ENCODE data around the gene ZDHHC5.
"Not testable (repeated sequence)": the region's sequence is repeated elsewhere in the genome, so short reads cannot be mapped to it uniquely, and the experiment has no call there.

ZDHHC5 gene

DNA sequence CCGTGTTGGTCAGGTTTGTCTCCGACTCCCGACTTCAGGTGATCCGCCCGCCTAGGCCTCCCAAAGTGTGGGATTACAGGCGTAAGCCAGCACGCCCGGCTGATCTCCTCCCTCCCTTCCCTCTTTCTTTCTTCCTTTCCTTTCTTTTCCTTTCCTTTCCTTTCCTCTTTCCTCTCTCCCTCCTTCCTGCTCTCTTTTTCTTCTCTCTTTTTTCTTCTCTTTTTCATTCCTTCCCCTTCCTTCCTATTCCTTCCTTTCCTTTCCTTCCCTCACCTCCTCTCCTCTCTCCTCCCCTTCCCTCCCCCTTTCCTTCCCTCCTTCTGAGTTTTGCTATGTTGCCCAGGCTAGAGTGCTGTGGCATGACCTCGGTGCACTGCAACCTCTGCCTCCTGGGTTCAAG lies 3.9 kb upstream of the ZDHHC5 start:
- Mint-ChIP-seq H3K4me1 (peaks cover 11% of the 10 kb centered on the region), H3K9me3 (no peaks in the 10 kb centered on the region), H3K27ac (no peak overlapping the region), H3K27me3 (no peaks in the 10 kb centered on the region), H3K36me3 (peaks cover 5% of the 10 kb centered on the region), H3K4me3 (no peak overlapping the region)
- no peak for DNase-seq (ENCODE audit: low spot score in 2 of 2)
- ATAC-seq (ENCODE audit: low read depth): no peak

DNA sequence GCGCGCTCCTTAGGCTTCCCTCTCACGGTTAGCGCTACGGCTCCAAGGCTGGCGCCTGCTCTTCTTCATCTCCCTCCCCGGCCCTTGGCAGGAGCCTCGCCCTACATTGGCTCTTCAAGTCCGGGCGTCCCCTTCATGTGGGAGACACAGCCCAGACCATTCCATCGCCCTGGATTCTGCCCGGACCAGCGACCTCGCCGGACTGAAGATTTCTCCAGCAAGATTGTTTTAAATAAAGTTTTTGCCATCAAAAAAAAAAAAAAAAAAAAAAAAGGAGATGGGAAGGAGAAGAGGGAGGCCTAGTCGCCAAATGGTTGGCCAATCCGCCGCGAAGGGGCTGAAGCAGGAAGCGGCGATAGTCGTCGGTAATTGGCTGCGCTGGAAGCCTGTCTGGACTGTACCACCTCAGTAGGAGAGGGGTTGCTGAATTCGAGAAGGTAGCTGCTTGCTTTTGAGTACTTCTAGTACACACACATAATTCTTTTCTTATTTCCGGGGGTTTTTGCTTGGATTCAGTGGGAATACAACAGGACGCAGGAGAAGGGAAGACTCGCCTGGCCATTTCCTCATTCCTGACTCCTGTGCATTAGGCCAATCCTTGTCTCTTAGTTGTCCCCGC lies 688 bp upstream of the ZDHHC5 start:
- Mint-ChIP-seq H3K27ac (peak overlapping the region; percentile 99), H3K36me3 (peaks cover 4% of the 10 kb centered on the region), H3K27me3 (no peaks in the 10 kb centered on the region), H3K4me1 (peaks cover 23% of the 10 kb centered on the region), H3K4me3 (peak overlapping the region; percentile 98), H3K9me3 (no peaks in the 10 kb centered on the region)
- DNase-seq (ENCODE audit: low spot score in 2 of 2): peak; percentile 76 to 90
- ATAC-seq (ENCODE audit: low read depth): peak; percentile 61

DNA sequence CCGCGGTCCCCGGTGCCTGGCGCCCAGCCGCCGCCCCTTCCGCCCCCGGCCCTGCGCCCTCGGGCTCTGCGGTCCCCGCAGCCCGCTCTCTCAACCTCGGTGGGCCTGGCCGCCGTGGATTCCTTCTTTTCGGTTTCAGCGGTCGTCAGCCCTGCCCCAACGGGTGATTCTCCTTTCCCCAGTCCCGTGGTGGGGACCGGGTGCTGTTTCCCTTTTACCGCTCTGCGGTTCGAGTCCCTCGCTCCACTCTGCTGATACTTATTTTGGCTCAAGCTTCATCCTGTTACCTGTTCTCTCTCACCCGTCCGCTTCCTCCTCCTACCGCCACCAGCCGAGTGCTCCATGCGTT lies 494 bp downstream of the ZDHHC5 start:
- Mint-ChIP-seq H3K9me3 (no peaks in the 10 kb centered on the region), H3K36me3 (peaks cover 10% of the 10 kb centered on the region), H3K27ac (peak overlapping the region; percentile 99), H3K27me3 (no peaks in the 10 kb centered on the region), H3K4me1 (peaks cover 29% of the 10 kb centered on the region), H3K4me3 (peak overlapping the region; percentile 98)
- ATAC-seq (ENCODE audit: low read depth): peak; percentile 3
- DNase-seq (ENCODE audit: low spot score in 2 of 2): no peak

DNA sequence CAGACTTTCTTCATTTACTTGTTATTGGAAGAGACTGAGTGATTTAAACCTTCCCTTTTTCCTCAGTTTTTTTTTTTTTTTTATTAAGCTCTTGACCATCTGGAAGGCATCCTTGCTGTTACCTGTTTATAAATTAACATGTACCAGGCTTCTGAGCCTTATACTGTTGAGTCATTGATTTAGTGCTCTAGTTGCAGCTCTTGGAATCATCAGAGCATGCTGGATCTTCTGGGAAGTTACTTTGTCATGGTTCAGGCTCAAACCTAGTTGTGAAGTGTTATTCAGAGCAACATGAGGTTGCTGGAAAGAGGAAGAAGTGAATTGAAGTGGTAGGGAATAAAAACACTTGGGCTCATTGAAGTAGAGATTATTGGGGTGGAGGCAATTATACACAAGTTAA lies 6.3 kb downstream of the ZDHHC5 start:
- Mint-ChIP-seq H3K9me3 (no peaks in the 10 kb centered on the region), H3K4me1 (peaks cover 34% of the 10 kb centered on the region), H3K36me3 (peaks cover 20% of the 10 kb centered on the region), H3K4me3 (no peak overlapping the region), H3K27ac (no peak overlapping the region), H3K27me3 (no peaks in the 10 kb centered on the region)
- no peak for DNase-seq (ENCODE audit: low spot score in 2 of 2)
- no peak for ATAC-seq (ENCODE audit: low read depth)

DNA sequence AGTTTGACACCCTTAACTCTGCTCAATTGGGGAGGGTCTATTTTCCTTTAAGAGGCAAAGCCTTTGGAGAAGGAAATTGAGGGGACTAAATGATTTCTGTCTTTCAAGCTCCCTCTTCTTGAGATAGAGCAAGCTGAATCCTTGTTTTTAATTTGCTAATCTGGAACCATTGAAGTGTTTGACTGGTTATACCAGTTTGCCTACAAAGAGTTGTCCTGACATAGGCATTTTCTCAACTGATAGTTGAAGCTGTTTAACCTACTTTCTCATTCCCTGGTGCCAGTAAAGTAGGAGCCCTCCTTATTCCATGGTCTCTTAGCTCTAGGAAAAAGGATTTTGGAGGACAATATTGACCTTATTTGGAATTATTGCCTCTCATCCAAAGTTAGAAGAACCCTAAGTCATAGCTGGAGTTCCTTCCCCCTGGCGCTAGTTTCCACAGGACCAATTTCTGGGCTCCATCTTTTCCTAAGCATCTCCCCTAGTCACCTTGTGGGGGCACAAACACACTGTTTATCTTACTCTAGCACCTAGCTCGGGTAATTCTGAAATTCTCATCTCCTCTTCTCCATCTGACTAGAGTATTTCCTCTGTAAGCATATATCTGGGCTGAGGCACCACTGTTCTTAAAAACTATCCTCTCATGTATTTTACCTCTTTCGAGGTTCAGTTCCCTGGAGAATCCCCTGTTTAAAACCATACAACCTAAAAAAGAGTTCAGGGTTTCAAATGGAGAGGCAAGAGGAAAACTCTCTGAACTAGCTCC lies 7.4 kb downstream of the ZDHHC5 start:
- no peak overlapping the region for H3K4me3 Mint-ChIP-seq
- DNase-seq (ENCODE audit: low spot score in 2 of 2) (no peak), ATAC-seq (ENCODE audit: low read depth) (no peak)
- peaks cover 29% of the 10 kb centered on the region for H3K4me1 Mint-ChIP-seq
- H3K27ac Mint-ChIP-seq: peak overlapping the region; percentile 60
- no peaks in the 10 kb centered on the region for H3K9me3 Mint-ChIP-seq
- H3K36me3 Mint-ChIP-seq: peaks cover 20% of the 10 kb centered on the region
- no peaks in the 10 kb centered on the region for H3K27me3 Mint-ChIP-seq

DNA sequence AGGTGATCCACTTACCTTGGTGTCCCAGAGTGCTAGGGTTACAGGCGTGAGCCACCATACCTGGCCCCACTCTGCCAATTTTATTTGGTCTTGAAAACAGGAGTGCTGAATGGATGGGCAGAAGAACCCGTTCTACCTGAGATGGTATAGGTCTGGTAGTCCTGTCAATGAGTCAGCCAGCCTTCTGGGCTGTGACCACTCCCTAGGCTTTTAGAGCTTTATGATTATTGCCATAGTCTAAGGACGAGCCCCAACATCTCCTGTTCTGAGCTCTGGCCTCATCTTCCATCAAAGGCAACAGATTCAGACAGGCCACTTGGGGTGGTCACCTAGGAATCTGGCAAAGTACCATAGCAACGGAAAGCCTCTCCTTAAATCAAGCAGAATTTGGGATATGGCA lies 11.5 kb downstream of the ZDHHC5 start:
- no peak for DNase-seq (ENCODE audit: low spot score in 2 of 2)
- H3K4me3 Mint-ChIP-seq: no peak overlapping the region
- H3K36me3 Mint-ChIP-seq: peaks cover 27% of the 10 kb centered on the region
- H3K4me1 Mint-ChIP-seq: peaks cover 28% of the 10 kb centered on the region
- H3K27ac Mint-ChIP-seq: no peak overlapping the region
- no peaks in the 10 kb centered on the region for H3K27me3 Mint-ChIP-seq
- no peak for ATAC-seq (ENCODE audit: low read depth)
- no peaks in the 10 kb centered on the region for H3K9me3 Mint-ChIP-seq

DNA sequence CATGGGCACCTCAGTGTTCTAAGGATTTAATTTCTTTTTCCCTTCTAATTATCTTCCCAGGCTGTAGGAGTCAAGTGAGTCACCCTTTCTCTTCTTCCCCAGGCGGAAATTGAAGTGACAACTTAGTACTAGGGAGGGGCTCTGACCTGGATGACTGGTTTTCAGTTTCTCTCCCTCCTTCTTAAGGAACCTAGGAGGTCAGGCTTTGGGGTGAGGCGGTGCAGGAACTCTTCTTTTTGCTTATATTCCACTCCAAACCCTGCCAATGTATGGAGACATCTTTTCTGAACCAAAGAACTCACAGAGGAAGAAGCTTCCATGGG lies 12.6 kb downstream of the ZDHHC5 start:
- DNase-seq (ENCODE audit: low spot score in 2 of 2) (no peak), ATAC-seq (ENCODE audit: low read depth) (no peak)
- H3K4me3 Mint-ChIP-seq: no peak overlapping the region
- H3K9me3 Mint-ChIP-seq: no peaks in the 10 kb centered on the region
- no peaks in the 10 kb centered on the region for H3K27me3 Mint-ChIP-seq
- H3K4me1 Mint-ChIP-seq: peaks cover 26% of the 10 kb centered on the region
- peaks cover 29% of the 10 kb centered on the region for H3K36me3 Mint-ChIP-seq
- H3K27ac Mint-ChIP-seq: no peak overlapping the region

DNA sequence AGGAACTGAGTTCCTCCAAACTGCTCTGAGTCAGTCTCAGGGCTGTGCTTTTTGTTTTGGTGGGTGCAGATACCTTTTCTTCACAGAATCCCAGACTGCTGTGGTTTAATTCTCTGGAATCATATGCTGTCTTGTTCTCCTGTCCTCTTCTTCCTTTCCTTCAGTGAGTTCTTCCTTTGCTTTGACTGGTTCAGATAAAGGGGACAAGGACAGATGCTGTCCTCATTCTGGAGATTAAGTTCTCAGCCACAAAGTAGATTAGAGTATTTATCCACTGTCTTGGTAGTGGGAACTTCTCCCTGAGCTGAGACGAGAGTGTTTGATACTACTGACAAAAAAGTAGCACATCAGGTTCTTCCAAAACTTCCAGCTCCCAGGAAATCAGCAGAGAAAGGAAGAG lies 13.3 kb downstream of the ZDHHC5 start:
- ATAC-seq (ENCODE audit: low read depth): no peak
- Mint-ChIP-seq H3K27me3 (no peaks in the 10 kb centered on the region), H3K4me3 (no peak overlapping the region), H3K9me3 (no peaks in the 10 kb centered on the region), H3K27ac (no peak overlapping the region), H3K4me1 (peaks cover 21% of the 10 kb centered on the region), H3K36me3 (peaks cover 30% of the 10 kb centered on the region)
- no peak for DNase-seq (ENCODE audit: low spot score in 2 of 2)

DNA sequence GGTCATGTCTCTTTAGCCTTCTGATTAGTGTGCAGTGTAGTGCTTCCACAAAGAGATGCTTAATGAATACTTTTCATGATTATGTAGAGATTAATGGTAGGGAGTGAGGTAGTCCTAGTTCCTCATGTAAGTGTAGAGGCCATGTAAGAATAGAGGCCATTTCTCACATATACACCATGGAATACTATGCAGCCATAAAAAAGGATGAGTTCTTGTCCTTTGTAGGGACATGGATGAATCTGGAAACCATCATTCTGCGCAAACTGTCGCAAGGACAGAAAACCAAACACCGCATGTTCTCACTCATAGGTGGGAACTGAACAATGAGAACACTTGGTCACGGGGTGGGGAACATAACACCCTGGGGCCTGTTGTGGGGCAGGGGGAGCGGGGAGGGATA lies 22.6 kb downstream of the ZDHHC5 start:
- H3K27ac Mint-ChIP-seq; H3K9me3 Mint-ChIP-seq; H3K27me3 Mint-ChIP-seq; H3K4me1 Mint-ChIP-seq; DNase-seq (ENCODE audit: low spot score in 2 of 2); ATAC-seq (ENCODE audit: low read depth); H3K4me3 Mint-ChIP-seq: not testable (repeated sequence)
- peaks cover 30% of the 10 kb centered on the region for H3K36me3 Mint-ChIP-seq

DNA sequence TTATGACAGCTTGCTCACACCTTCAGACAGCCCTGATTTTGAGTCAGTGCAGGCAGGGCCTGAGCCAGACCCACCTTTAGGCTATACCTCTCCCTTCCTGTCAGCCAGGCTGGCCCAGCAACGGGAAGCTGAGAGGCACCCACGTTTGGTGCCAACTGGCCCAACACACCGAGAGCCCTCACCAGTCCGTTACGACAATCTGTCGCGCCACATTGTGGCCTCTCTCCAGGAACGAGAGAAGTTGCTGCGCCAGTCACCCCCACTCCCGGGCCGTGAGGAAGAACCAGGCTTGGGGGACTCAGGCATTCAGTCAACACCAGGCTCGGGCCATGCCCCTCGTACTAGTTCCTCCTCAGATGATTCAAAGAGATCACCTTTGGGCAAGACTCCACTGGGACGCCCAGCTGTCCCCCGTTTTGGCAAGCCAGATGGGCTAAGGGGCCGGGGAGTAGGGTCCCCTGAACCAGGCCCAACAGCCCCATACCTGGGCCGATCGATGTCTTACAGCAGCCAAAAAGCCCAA lies 31.0 kb downstream of the ZDHHC5 start:
- Mint-ChIP-seq H3K36me3 (peaks cover 25% of the 10 kb centered on the region), H3K27ac (no peak overlapping the region), H3K4me3 (no peak overlapping the region), H3K27me3 (no peaks in the 10 kb centered on the region), H3K4me1 (no peaks in the 10 kb centered on the region), H3K9me3 (no peaks in the 10 kb centered on the region)
- ATAC-seq (ENCODE audit: low read depth): no peak
- DNase-seq (ENCODE audit: low spot score in 2 of 2): no peak

DNA sequence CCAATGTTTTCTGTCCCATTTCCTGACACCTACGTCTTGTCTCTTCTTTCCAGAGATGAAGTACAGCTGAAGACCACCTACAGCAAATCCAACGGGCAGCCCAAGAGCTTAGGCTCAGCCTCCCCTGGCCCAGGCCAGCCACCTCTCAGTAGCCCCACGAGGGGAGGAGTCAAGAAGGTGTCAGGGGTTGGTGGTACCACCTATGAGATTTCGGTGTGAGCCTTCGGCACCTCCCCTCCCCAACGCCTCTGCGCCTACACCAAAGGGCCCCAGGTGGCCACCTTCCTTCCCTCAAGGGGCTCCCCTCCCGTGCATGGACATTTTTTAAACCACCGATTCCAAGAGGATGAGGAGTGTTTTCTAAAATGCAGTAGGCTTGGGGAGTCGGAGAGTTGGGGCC lies 31.9 kb downstream of the ZDHHC5 start:
- Mint-ChIP-seq H3K27me3 (no peaks in the 10 kb centered on the region), H3K9me3 (no peaks in the 10 kb centered on the region), H3K27ac (no peak overlapping the region), H3K36me3 (peaks cover 27% of the 10 kb centered on the region), H3K4me3 (no peak overlapping the region), H3K4me1 (no peaks in the 10 kb centered on the region)
- no peak for ATAC-seq (ENCODE audit: low read depth)
- no peak for DNase-seq (ENCODE audit: low spot score in 2 of 2)

DNA sequence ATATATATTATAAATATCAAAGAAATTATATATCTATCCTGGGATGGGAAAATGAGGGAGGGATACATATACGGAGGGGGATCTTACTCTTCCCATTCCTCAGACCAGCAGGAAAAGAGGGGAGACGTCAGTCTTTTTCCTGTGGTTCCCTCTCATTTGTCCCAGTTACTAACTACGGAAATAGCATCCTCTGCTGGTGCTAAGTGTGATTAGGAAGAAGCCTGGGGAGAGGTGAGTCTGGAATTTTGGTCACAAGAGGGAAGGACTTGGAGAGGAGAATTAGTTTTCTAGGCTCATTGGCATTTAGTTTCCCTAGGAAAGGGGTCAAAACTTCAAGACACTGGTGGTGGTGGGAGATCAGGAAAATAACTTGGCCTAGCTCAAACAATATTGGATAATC lies 32.5 kb downstream of the ZDHHC5 start:
- Mint-ChIP-seq H3K9me3 (no peaks in the 10 kb centered on the region), H3K27me3 (no peaks in the 10 kb centered on the region), H3K36me3 (peaks cover 26% of the 10 kb centered on the region), H3K4me1 (no peaks in the 10 kb centered on the region), H3K27ac (no peak overlapping the region), H3K4me3 (no peak overlapping the region)
- DNase-seq (ENCODE audit: low spot score in 2 of 2) (no peak), ATAC-seq (ENCODE audit: low read depth) (no peak)

DNA sequence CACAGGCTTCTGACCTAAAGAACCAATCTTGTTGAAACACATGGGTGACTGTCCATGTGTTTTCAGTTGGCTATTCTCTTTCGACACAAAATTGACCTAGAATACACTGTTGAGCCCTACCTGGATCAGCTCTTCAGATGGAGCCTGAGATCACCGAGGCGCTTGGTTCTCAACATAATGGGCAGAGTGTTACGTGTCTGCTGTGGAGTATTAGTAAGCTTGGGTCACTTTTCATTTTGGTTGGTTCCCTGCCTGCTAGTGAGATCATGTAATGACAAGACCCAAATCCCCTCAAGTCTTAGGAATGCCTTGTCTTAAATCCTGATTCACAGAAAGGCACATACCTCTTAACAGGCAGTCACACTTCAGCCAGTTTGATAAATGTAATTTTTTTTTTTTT lies 35.4 kb downstream of the ZDHHC5 start:
- peaks cover 5% of the 10 kb centered on the region for H3K4me1 Mint-ChIP-seq
- DNase-seq (ENCODE audit: low spot score in 2 of 2) (no peak), ATAC-seq (ENCODE audit: low read depth) (no peak)
- no peaks in the 10 kb centered on the region for H3K27me3 Mint-ChIP-seq
- no peaks in the 10 kb centered on the region for H3K9me3 Mint-ChIP-seq
- no peak overlapping the region for H3K4me3 Mint-ChIP-seq
- H3K36me3 Mint-ChIP-seq: peaks cover 19% of the 10 kb centered on the region
- no peak overlapping the region for H3K27ac Mint-ChIP-seq

DNA sequence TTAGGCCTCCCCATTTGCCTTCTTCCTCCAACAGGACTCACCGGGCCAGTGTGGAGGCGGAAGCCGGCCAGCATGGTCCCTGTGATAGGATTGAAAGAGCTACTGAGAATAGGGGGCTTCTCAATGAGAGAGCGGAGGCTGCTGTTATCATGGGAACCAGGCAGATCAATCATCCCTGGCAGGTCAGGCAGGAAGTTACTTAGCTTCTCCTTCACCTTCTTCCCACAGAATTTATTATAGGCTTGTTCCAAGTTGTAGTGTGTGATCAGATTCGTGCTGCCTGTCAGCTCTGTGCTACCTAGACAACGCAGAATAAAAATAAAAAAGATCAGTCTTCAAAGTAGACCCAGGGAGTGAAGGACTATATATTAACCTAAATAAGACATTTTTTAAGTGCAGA lies 37.0 kb downstream of the ZDHHC5 start:
- ATAC-seq (ENCODE audit: low read depth) (no peak), DNase-seq (ENCODE audit: low spot score in 2 of 2) (no peak)
- H3K4me1 Mint-ChIP-seq: peaks cover 11% of the 10 kb centered on the region
- H3K27ac Mint-ChIP-seq: peak overlapping the region; percentile 14
- no peaks in the 10 kb centered on the region for H3K9me3 Mint-ChIP-seq
- no peaks in the 10 kb centered on the region for H3K27me3 Mint-ChIP-seq
- no peak overlapping the region for H3K4me3 Mint-ChIP-seq
- H3K36me3 Mint-ChIP-seq: peaks cover 14% of the 10 kb centered on the region

DNA sequence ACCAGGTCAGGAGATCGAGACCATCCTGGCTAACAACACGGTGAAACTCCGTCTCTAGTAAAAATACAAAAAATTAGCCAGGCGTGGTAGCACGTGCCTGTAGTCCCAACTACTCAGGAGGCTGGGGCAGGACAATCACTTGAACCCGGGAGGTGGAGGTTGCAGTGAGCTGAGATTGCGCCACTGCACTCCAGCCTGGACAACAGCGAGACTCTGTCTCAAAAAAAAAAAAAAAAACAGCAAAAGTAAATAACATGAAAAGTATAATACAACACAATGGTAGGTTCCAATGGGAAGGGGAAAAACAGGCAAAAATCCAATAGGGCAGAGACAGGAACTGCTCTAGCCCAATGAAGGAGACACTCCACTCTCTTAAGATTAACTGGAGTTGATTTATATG lies 37.5 kb downstream of the ZDHHC5 start:
- H3K9me3 Mint-ChIP-seq; DNase-seq (ENCODE audit: low spot score in 2 of 2); H3K4me3 Mint-ChIP-seq; H3K27me3 Mint-ChIP-seq; ATAC-seq (ENCODE audit: low read depth); H3K27ac Mint-ChIP-seq: not testable (repeated sequence)
- Mint-ChIP-seq H3K4me1 (peaks cover 14% of the 10 kb centered on the region), H3K36me3 (peaks cover 14% of the 10 kb centered on the region)
